Stromal cell of bone marrow (primary cell): Measurements from ENCODE around the gene FBLIM1.
"Not testable (repeated sequence)": the region's sequence is repeated elsewhere in the genome, so short reads cannot be mapped to it uniquely, and the experiment has no call there.

Source experiments
- DNase-seq: peaks from one replicate; pipeline ENCODE4 v3.0.0-alpha.2; 2012; ENCODE audit warnings: low read depth

The FBLIM1 gene

GRCh38 chr1:15768388-15768787 is 9.8 kb downstream of the FBLIM1 start:
- DNase-seq: no peak

- no peak for DNase-seq
Measured at GRCh38 chr1:15770313-15770962, 11.8 kb downstream of the FBLIM1 start.

- no peak for DNase-seq
Measured at GRCh38 chr1:15771836-15772515, 13.4 kb downstream of the FBLIM1 start.

GRCh38 chr1:15775706-15776105 is 17.1 kb downstream of the FBLIM1 start:
- no peak for DNase-seq

GRCh38 chr1:15777909-15778707 is 19.5 kb downstream of the FBLIM1 start:
- DNase-seq: no peak

GRCh38 chr1:15785683-15786082 is 27.1 kb downstream of the FBLIM1 start:
- no peak for DNase-seq

GRCh38 chr1:15786581-15786980 is 28.0 kb downstream of the FBLIM1 start:
- peak; percentile 36 for DNase-seq

- no peak for DNase-seq
Measured at GRCh38 chr1:15788624-15789301, 30.2 kb downstream of the FBLIM1 start.

GRCh38 chr1:15796086-15796462 is 37.5 kb downstream of the FBLIM1 start:
- DNase-seq: no peak

GRCh38 chr1:15797614-15798390 is 39.2 kb downstream of the FBLIM1 start:
- no peak for DNase-seq

GRCh38 chr1:15799004-15799867 is 40.6 kb downstream of the FBLIM1 start:
- peak; percentile 91 for DNase-seq

GRCh38 chr1:15799928-15800835 is 41.6 kb downstream of the FBLIM1 start:
- DNase-seq: no peak

- no peak for DNase-seq
Measured at GRCh38 chr1:15802234-15802965, 43.8 kb downstream of the FBLIM1 start.

GRCh38 chr1:15803380-15803779 is 44.8 kb downstream of the FBLIM1 start:
- no peak for DNase-seq

- no peak for DNase-seq
Measured at GRCh38 chr1:15804060-15804459, 45.5 kb downstream of the FBLIM1 start.

- no peak for DNase-seq
Measured at GRCh38 chr1:15807121-15807520, 48.5 kb downstream of the FBLIM1 start.

GRCh38 chr1:15807549-15807948 is 49.0 kb downstream of the FBLIM1 start, which contains the start of gene UQCRHL:
Gene UQCRHL (minus strand): TSS chr1:15807649. CDS start chr1:15807649, 0 bp downstream.
- DNase-seq: not testable (repeated sequence)

GRCh38 chr1:15808955-15809354 is 50.4 kb downstream of the FBLIM1 start:
- no peak for DNase-seq

- no peak for DNase-seq
Measured at GRCh38 chr1:15810073-15810472, 51.5 kb downstream of the FBLIM1 start.
